Left cardiac atrium (tissue), 4 donors: Measurements from ENCODE around the gene LRRC4C. TPM values are rescaled to one million over a fixed set of nuclear protein-coding genes. Genes with fewer than 3 reads are reported as not detected.

Experiments
- ATAC-seq, 2 donors: fragments of 200-7000 bp; cut with Tn5 transposase; one replicate each; pipeline ENCODE4 v1.9.1; 2020; ENCODE audit warnings: mild to moderate bottlenecking in 2 of 2, moderate library complexity in 2 of 2
- DNase-seq: peaks from one replicate; pipeline ENCODE4 v3.0.0-alpha.2; 2020
- intact Hi-C, 2 donors: fragments of 100-400 bp; cut with DNase I; formaldehyde crosslinking; loops; one replicate each; pipeline versions ENCODE4 v1.14.1 to v1.15.1; 2022 to 2023
- total RNA-seq, 2 donors: library from RNA; stranded (reverse); fragmentation: NEBNext Ultra II Directional; extraction: Animal tissue kit (Norgen Biotek cat#: 25700); gene quantifications; one replicate each; pipeline ENCODE4 v1.2.1, GENCODE V29; 2021
- donor health status: DM: no; HTN: yes; CAD: no.
- donor health status: DM: no; HTN: yes; CAD: no; lungs with severe emphysema.
- donor health status: DM: yes; HTN: yes; CAD: no.
- donor health status: Dilated cardiomyopathy.

Gene LRRC4C
- total RNA-seq, 2 donors from 2014 or later, result 1.3 to 1.6 TPM

DNA sequence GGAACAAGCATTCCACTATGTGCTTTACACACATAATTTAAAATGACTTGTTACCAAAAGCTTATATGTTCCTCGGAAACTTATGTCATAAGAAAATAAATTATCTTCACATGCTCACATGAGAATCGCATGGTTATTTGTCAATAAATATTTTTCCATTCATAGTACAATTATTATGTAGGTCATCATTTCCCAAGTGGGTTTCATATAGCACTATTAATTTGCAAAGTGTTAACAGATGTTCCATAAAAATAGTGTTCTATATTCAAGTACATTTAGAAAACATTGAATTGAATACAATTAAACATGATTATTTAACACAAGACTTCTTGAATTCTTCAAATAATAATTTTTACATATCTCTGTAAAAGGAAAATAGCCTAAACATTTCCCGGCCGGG is 23.9 kb downstream of the LRRC4C start:
- intact Hi-C loops, result no loop called here
- DNase-seq, result no peak
- no peak for ATAC-seq

DNA sequence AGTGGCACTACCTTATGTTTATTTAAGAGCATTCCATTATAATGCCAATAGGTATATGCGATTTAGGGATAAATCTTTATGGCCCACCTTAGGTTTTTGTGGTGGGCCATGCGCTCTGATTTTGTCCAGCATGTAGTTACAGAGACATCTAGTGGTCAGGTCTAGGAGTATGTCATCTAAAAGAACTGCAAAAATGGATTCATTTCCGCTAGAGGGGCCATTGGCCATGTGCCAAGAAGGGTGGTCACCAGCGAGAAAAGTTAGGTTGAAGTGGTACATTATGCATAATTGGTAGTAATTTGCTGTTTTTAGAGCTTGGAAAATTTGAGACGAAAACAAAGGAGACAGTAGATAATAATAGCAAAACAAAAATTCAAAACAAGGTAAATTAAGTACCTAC is 27.7 kb downstream of the LRRC4C start:
- intact Hi-C loops, result loop anchor here in 1 of 2 donors (2.0 kb wide), 1 partner anchor 187 kb away; no protein-coding TSS in a partner anchor
- ATAC-seq, result no peak
- DNase-seq, result no peak

DNA sequence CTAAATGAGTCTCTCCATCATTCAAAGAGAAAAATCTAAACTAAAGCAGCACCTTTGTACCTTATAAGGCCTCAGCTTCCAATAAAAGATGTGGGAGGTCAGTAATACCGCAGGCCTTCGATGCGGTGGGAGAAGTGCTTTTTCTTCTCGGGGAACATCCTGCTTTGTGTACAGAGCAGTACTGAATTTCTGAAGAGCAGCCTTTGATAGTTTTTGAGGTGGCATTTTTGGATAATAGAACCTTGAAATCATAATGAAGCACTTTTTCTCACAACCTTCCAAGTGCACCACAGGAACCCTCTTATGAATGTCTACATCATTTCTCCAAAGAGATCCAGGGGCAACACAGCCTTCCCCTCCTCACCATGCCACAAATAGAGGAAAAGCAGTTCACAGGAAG is 39.6 kb downstream of the LRRC4C start:
- no peak for DNase-seq
- intact Hi-C loops, result no loop called here
- ATAC-seq, result no peak

DNA sequence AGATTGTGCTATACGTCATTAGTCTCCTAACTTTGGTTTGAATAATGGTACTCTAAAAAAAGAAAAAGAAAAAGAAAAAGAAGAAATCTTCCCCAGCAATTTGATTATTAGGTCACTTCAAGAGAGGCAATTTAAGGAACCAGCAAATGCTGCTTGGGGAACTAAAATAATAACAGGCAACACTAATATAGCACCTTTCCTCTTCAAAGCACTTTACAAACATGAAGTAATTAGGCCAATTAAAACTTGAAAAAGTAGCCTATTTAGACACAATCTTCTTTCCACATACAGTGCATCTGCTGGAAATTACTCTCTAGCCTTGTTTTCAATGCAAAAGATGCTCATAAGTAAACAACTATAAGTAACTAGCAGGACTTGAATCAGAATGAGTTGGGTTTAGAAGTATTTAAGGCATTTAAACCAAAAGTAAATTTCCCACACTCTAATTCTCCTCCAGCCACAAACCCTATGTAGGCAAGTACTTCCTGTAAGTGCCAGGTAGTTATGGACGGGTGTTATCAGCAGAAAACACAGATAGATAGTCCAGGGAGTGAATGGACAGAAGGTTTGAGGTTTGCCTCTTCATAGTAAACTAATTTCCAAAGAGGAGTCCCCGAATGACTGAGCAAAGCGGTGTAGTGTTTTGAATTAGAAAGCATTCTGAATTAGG is 44.5 kb downstream of the LRRC4C start:
- ATAC-seq (no peak), DNase-seq (no peak)
- intact Hi-C loops, result no loop called here

DNA sequence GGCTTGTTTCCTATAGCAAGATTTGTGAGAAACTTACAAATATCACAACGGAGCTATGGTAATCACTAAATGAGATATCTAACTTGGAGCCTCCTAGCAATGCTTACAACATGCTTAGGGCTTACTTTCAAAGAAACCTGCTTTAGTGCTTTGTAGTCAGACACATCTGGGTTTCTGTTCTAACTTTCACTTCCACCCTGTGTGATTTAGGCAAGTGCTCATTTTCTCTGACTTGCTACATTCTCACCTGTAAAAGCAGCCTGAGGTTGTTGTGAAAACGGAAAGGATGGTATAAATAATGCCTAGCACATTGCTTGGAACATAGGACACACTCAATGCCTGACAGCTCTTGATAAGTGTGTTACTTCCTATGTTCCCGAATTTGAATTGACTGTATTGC is 45.6 kb downstream of the LRRC4C start:
- ATAC-seq (no peak), DNase-seq (no peak)
- intact Hi-C loops, result no loop called here

DNA sequence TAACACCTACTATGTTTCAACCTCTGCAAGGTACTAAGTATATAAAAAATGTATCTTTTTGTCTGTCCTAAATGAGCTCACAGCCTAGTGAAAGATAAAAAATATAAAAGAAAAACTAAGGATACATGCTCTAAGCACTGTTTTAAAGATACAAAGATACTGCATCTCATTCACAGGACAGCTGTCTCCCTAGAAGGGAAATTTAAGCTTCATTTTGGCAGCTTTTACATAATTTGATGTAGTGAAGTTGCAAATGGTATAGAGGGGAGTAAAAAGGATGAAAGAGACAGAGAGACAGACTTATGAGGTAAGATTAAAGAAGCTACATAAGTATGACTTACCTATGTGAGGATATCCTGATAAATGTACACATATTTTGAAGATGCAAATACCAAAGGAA is 53.6 kb downstream of the LRRC4C start:
- no peak for ATAC-seq

DNA sequence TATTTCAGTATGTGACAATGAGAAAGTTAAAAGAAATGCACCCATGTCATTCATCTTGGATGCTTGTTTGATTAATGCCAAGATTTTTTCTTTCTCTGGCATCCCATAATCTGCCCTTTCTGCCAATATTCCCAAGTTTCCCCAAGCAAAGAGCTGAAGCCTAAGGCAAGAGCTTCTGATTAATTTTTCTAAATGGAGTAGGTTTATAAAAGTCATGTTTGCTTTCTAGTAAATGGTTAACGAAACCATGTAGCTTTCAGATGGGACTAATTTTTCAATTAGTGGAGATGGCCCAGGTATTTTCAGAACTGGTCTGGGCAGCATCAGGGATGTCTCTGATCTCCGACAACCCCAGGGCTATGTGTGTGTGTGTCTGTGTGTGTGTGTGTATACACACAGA is 55.3 kb downstream of the LRRC4C start:
- no peak for ATAC-seq
- no peak for DNase-seq
- intact Hi-C loops, result no loop called here

More for the DNA sequence above, 53.6 kb downstream of the LRRC4C start:
- intact Hi-C loops, result no loop called here
- DNase-seq, result no peak

DNA sequence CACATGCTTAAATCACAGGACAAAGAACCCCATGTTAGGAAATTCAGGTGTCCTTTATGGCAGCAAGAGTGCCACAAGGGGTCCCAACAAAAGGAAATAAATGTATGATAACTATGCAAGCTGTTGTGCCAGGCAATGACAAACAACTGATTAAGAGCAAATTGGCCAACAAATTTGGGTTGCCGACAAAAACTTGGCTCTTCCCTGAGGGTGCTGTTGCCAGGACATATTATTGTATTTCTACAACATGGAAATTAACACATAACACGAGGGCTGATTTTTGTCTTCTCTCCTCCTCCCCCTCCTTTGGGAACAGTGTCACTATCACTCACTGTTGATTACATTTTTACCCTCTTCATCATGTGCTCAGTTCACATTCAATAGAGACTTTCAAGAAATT is 56.0 kb downstream of the LRRC4C start:
- no peak for ATAC-seq
- intact Hi-C loops, result no loop called here
- no peak for DNase-seq

DNA sequence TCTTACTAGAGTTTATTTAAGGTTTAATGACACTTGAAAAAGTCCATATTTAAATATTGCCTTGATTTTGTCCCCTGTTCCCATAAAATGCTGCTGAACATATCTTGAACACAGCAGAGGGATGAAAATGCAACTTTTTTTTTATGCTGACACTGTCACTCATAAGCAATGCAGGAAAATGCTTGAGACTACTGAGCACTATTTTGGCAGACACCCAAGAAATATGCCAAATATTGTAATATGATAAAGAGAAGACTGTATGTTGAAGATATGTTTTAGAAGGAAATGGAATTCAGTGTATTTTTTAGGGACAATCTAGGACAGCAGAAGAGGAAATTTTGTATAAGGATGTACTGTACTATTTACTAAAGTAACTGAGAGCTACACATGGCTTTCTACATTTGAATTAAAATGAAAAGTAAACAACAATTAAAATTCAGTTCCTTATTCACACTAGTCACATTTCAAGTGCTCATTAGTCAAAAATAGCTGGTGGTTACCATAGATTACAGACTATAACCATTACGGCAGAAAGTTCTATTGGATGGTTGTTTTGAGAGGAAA is 58.6 kb downstream of the LRRC4C start:
- ATAC-seq, result no peak
- intact Hi-C loops, result no loop called here

DNA sequence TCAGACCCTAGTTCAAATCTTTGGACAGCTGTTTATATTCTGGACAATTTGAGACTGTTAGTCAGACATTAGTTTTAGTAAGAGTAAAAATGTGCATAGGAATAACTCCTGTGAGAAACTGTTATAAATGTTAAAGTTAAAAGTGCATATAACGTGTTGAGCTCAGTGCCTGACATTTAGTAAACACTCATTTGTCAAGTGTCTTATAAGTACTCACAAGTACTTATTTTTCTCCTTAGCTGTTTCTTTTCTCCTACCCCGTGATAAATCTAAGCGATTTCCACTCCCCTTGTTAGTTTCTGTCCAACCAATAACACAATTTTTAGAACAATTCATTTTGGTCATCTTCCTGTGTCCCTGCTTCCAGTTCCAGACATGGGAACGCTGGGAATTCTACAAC is 59.3 kb downstream of the LRRC4C start:
- intact Hi-C loops, result no loop called here
- DNase-seq (no peak), ATAC-seq (no peak)

More for the DNA sequence above, 58.6 kb downstream of the LRRC4C start:
- DNase-seq, result no peak

DNA sequence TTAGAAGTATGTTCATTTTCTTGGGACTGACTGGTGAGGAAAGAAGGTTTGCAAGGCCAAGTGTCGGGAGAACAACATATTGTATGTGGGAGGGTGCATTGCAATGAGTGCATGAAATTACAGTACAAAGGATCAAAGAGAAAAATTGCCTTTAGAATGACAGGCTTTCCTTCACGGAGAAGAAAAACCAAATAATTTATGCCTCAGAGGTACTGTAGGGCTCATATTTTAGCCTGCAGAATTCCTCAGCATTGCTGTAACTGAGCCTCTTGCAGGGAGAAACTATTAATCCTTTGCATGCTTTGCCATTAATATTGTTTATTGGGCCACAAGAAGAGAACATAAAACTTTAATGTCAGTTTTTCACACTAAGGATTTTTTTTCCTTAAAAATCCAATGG is 60.1 kb downstream of the LRRC4C start:
- DNase-seq, result no peak
- no peak for ATAC-seq
- intact Hi-C loops, result no loop called here

DNA sequence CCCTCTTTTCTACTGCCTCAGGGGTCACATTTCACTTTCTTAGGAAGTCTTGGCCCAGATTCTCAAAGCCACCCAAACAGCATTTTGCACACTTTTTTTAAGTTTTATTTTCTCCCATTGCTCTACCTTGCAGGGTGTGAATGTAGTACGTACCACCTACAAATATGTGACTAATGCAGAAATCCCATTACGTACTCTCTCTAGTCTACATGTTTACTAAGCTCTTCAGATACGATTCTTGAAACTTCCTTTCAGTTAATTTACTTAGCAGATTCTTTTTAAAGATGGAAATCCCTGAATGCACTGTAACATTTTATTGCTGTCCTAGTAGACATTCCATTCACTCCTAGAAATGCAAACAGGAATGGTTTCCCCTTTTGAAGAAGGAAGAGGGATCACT is 61.3 kb downstream of the LRRC4C start:
- DNase-seq, result no peak
- no peak for ATAC-seq
- intact Hi-C loops, result no loop called here

DNA sequence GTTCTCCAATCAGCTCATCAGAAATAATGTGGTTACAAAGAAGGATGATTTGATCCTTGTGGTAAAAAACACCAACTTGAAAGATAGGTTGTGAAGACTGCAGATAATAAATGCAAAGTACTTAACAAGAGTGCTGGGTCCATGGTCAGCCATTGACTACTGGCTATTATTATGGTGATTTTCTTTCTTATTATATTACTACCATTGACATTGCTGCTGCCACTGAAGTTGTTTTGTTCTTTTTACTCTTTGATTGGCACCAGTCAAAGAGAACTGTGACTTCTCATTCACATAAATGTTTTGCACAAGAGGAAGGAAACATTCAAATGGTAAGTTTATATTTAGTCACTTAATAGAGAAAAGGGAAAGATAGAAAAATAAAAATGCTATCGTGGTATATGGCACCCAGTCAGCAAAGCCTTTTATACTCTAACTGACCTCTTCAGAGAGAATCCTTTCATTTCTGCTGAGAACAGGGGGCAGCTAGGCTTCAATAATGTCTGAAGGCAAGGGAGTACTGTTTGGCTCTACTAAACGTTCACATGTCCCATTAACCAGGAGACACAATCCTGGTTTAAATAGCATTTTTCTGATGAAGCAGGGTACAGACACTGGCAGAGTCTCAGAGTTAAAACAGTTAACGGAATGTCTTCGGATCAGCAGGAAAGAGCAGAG is 64.8 kb downstream of the LRRC4C start:
- no peak for ATAC-seq
- intact Hi-C loops, result no loop called here
- DNase-seq, result no peak

DNA sequence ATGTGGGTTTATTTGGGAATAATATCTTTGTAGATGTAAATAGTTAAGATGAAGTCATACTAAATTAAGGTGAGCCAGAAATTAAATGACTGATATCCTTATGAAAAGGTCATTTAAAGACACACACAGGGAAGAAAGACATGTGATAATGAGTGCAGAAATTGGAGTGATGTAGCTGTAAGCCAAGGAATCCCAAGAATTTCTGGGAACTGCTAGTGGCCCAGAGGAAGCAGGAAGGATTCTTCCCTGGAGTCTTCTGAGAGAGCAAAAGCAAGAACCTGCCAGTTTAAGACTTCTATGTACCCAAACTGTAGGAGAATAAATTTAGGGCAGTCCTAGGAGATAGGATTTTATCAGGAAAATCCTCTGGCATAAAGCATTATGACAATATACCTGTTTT is 66.9 kb downstream of the LRRC4C start:
- no peak for ATAC-seq
- intact Hi-C loops, result no loop called here
- no peak for DNase-seq

DNA sequence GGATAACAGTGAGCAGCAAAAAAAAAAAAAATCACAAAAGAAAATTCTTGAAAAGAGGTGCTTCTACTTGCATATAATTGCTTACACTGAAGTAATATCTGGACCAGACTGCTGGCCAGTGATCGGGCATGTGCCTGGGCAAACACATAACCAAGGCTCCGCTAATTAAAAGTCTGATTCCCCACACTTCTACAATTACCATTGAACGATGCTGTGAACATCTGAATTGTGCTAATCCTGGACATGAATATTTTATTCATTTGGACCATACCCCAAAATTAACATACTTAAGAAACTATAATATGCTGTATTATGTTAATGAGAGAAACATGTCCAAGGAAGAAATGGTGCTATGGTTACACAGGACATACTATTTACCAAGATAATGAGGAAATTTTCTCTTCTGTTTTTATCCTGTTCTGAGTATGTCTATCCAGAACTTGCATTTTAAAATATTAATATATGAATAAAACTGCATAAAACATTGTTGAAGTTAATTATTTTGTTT is 69.8 kb downstream of the LRRC4C start:
- DNase-seq (no peak), ATAC-seq (no peak)
- intact Hi-C loops, result no loop called here

DNA sequence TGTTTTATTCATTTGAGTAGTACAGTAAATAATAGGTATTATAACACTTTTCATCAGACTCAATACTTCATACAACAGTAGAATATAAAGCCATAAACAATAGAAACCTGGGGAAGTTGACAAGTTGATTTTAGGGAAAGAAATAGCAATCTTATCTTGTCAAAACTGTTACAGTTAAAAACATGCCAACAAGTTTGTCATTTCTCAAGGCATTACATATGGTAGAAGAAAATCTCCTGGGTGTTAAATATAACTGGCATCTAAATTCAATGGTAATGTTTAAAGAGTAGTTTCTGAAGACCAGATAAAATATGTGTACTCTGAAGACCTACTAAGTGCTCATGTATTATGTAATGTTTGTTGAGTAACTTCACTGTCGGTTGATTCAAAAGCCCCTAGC is 75.1 kb downstream of the LRRC4C start:
- no peak for ATAC-seq
- intact Hi-C loops, result no loop called here
- no peak for DNase-seq

DNA sequence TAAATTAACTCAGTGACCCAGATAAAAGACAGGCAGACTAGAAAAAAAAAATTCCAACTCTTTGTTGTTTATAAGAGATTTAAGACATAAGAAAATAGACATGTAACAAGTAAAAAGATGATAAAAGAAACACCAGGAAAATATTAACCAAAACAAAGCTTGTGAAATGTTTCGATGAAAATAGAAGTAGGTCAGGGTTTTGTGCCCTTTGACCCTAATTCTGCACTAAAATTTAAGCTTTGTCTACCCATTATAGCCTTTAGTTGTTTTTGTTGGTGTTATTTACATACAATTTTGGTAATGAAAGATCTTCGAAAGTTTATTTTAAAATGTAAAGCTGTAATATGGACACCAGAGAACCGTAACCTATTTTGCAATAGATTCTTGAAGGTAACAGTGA is 75.7 kb downstream of the LRRC4C start:
- ATAC-seq (no peak), DNase-seq (no peak)
- intact Hi-C loops, result no loop called here

DNA sequence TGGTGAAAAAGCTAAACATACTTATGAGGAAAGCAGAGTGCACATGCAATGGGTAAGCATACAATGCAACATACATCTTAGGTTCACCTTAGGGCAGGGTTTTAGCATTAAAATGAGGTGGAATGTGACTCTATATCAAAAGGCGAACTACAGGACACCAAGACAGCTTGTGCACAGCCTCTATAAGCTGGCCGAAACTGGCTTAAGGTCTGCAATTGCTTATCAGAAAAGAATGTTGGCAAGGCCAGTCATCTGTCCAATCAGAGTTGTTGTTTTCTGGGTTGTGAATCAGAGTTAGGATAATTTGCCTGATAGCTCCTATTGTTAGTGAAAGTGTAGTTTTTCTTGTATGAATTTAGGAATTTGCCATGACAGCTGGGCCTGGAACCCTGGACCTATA is 76.5 kb downstream of the LRRC4C start:
- intact Hi-C loops, result no loop called here
- ATAC-seq (no peak), DNase-seq (no peak)

DNA sequence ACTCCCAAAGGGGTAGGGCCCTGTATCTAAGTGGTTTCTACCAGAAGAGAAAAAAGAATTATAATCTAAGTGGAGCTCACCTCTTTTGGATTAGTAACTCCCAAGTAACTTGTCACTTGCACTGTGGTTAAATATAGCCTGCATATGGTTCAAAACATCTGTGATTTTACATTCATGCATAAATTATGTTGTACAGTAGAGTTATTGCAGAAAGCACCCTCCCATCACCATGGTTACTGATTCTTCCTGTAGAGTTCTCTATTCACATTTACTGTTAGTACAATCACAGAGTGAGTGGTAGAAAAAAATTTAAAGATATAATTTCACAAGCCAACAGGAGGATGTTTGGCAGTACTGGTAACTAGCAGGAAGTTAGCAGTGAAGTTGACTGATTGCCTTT is 80.4 kb downstream of the LRRC4C start:
- ATAC-seq (no peak), DNase-seq (no peak)
- intact Hi-C loops, result no loop called here

DNA sequence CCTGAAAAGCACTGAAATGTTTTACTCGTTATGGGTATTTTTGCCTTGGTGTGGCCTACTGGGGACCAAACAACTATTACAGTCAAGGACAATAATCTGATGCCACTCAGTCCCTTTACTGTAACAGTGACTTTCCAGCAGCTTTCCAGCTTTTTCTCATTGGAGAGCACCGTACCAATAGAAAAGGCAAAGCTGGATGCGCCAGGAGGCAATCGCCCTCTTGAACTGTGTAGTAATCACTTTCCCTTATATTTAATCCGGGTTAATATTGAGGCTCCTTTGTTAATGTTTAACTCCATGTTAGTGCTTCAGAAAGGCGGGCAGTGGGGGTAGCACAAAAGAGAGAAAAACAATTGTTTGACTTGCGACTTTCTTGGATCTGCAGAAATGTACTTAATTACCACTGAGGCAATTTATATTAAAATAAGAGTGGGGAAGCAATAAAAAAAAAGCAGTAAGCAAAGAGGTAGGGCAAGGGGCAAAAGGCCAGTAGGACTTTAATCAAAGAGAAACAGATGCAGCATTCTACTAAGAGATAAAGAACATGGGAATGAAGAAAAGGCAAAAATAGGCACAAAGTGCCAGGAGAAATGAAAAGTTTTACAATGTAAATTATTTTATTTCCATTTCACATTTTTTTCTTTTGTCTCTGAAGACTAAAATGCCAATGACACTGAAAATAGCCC is 81.6 kb downstream of the LRRC4C start:
- DNase-seq, result no peak
- intact Hi-C loops, result no loop called here
- no peak for ATAC-seq
